ENCODE measurements around the gene MICAL2. TPM values are rescaled to one million over a fixed set of nuclear protein-coding genes. Genes with fewer than 3 reads are reported as not detected.

Gene MICAL2
- total and polyA plus RNA-seq, 10 of the 15 experiments (the other 5 are each of a cell fraction or from before 2014, with no cell fraction given) = 0.90 to 5.6 (median 2.4) TPM

- no peak for TF ChIP-seq BCLAF1 (IDR thresholded peaks at IDR 0.05)
These were observed 80.1 kb downstream of the MICAL2 start (continued) for GRCh38 chr11:12190511-12190910.

DNA sequence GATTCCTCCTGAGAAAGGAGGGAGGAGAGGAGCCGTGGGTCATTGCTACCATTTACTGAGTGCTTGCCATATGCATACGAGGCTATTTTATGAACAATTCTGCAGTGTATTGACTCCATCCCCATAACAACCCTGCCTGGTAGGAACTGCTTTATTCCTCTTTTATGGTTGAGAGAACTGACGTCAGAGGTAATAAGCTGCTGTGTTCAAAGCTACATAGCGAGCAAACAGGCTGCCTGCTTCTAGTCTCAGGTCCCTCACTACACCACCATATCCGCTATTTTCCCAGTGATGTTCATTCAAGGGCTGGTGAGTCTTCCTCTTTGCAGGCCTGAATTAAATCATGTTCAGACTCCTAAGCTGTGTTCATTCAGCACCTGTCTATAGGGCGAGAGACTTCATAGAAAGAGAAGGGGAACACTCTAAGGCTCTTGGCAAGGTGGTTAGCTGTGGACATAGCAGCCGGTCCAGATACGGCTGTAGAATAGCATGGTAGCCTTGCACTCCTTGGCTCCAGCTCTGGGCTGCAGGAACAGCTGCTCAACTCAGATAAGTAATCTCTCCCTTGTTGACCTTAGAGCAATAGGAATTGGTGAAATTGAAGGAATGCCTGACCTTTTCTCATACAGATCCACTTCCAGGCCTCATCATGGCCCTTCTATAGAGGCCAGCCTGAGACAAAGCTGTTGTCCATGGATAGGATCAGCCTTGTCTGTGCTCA is 82.6 kb downstream of the MICAL2 start:
- Histone ChIP-seq H3K9ac (ENCODE audit: control insufficient read depth, insufficient read depth, low read length) (no peak overlapping the region), H3K4me1 (ENCODE audit: control insufficient read depth, insufficient read depth, low read length) (peaks cover 34% of the 10 kb centered on the region), H3K9me3 (replicated peaks; ENCODE audit: control insufficient read depth, insufficient read depth, low read length) (no peaks in the 10 kb centered on the region), H3K27me3 (replicated peaks in 1 of 2; ENCODE audit: control insufficient read depth in 2 of 2, insufficient read depth in 2 of 2, low read length in 1 of 2) (no peaks in the 10 kb centered on the region), H3K36me3 (ENCODE audit: control insufficient read depth in 2 of 2, insufficient read depth in 2 of 2, low read length in 1 of 2) (no peaks in the 10 kb centered on the region), H3K27ac (ENCODE audit: control insufficient read depth, insufficient read depth) (no peak overlapping the region), H3K4me3 (no peak overlapping the region), H2AFZ (ENCODE audit: control insufficient read depth, low read depth, low read length) (no peak overlapping the region), H4K20me1 (ENCODE audit: control insufficient read depth, insufficient read depth) (no peaks in the 10 kb centered on the region), H3K79me2 (ENCODE audit: control insufficient read depth, insufficient read depth, low read length) (no peaks in the 10 kb centered on the region), H3K4me2 (ENCODE audit: control insufficient read depth, insufficient read depth) (no peak overlapping the region)
- in situ Hi-C loops (cut with MboI) (loop anchor here (5.0 kb wide), 1 partner anchor 49 kb away; no protein-coding TSS in a partner anchor), intact Hi-C loops (cut with micrococcal nuclease; ENCODE audit: unreplicated experiment) (no loop called here)
- FAIRE-seq = no peak
- no peak for DNase-seq (ENCODE audit: low read depth, low spot score)
- no peak for ATAC-seq
- ChIA-PET CTCF (interaction anchor here (1.1 kb wide), 1 partner anchor 29 kb away, joined by 4 read pairs; no protein-coding TSS in a partner anchor), SMC1A (ENCODE audit: uncharacterized antibody, unreplicated experiment) (interaction anchor here (1.7 kb wide), 1 partner anchor 9 kb away, joined by 4 read pairs; no protein-coding TSS in a partner anchor), RAD21 (ENCODE audit: unreplicated experiment) (no interaction called here), POLR2A (no interaction called here)
- BruUV-seq (replicated peaks) = no TSS peak
- 33% methylated on average over 8 of the region's 8 CpGs for WGBS (ENCODE audit: insufficient coverage, insufficient replicate concordance, low lambda C conversion rate, missing lambda C conversion rate)
- TF ChIP-seq BRCA1 (IDR thresholded peaks at IDR 0.05; ENCODE audit: low read depth, low read length) (no peak), E2F4 (IDR thresholded peaks at IDR 0.05; ENCODE audit: low read depth, low read length) (no peak), CEBPB (IDR thresholded peaks at IDR 0.05; ENCODE audit: borderline replicate concordance in 1 of 2, low read depth in 2 of 2, low read length in 2 of 2) (no peak), SREBF2 (IDR thresholded peaks at IDR 0.05; ENCODE audit: low read length) (no peak)
